Measurements from ENCODE around the gene SHF.
"Not testable (repeated sequence)": the region's sequence is repeated elsewhere in the genome, so short reads cannot be mapped to it uniquely, and the experiment has no call there.

Gene SHF

DNA sequence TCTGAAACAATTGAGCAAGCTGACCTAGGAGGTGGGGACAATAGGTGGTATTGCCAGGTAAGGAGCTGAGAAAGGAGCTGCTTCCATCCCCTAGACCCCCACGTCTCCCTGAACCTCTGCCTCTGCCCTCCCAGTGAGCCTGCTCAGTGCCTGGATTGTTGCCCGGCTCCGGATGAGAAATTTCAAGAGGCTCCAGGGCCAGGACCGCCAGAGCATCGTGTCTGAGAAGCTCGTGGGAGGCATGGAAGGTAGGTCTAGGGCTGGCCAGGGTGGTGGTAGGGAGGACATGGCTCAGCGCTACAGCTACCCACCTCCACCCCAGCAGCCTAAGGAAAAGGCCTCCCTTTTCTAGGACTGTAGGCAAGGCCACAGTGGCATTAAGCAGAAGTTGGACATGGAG is 44.7 kb downstream of the SHF start:
- DNase-seq, result no peak

DNA sequence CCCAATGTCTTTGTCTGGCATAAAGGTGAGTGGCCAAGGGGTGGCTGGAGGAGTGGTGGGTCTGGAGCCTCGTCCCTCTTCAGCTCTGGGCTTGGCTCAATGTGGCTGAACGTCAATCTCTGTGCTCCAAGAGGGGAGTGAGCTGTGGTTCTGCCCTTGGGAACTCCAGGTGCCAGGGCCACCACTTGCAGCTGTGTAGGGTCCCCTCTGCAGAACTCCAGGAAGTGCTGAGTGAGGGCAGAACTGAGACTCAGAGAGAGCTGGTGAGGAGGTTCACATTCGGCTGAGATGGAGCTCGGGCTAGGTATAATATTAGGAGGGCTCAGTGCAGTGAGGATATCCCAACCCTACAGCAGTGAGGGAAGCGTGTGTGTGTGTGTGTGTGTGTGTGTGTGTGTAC is 46.4 kb downstream of the SHF start:
- no peak for DNase-seq

DNA sequence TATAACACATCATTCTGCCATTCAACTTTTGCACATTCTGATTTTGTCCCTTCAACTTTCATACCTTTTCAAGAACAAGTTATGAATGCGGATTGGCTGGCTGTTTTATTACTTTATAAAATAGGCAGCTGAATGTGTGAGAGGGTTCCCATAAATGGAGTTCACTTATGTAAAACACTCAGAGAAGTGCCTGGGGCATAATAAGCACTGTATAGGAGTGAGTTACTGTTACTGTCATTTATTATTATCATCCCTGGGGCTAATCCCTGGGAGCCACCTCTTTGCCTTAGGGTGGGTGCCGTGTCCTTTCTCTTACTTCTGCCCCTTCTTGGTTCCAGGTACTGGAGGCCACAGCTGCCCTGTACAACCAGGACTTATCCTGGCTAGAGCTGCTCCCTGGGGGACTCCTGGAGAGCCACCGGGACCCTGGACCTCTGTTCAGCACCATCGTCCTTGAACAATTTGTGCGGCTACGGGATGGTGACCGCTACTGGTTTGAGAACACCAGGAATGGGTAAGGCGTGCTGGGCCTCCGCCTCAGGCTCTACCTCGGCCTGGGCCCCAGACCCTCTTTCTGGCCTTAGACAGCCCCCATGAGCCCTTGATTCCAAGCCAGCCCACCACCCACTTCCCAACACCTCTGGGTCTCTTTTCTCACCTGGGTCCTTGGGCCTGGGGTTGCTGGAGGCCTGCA is 47.1 kb downstream of the SHF start:
- no peak for DNase-seq

DNA sequence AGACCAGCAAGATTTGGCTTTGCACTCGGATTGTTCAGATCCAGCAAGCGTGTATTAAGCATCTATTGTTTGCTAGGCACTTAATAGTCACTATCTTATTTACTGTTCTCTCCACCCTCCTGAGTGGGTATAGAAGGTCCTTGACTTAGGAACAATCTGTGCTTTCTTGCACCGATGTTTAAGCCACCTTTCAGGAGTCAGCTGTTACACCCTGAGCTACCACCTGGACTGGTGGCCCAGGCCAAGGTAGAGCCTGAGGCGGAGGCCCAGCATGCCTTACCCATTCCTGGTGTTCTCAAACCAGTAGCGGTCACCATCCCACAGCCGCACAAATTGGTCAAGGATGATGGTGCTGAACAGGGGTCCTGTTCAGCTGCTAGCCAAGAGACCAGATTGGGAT is 48.0 kb downstream of the SHF start:
- DNase-seq, result no peak

DNA sequence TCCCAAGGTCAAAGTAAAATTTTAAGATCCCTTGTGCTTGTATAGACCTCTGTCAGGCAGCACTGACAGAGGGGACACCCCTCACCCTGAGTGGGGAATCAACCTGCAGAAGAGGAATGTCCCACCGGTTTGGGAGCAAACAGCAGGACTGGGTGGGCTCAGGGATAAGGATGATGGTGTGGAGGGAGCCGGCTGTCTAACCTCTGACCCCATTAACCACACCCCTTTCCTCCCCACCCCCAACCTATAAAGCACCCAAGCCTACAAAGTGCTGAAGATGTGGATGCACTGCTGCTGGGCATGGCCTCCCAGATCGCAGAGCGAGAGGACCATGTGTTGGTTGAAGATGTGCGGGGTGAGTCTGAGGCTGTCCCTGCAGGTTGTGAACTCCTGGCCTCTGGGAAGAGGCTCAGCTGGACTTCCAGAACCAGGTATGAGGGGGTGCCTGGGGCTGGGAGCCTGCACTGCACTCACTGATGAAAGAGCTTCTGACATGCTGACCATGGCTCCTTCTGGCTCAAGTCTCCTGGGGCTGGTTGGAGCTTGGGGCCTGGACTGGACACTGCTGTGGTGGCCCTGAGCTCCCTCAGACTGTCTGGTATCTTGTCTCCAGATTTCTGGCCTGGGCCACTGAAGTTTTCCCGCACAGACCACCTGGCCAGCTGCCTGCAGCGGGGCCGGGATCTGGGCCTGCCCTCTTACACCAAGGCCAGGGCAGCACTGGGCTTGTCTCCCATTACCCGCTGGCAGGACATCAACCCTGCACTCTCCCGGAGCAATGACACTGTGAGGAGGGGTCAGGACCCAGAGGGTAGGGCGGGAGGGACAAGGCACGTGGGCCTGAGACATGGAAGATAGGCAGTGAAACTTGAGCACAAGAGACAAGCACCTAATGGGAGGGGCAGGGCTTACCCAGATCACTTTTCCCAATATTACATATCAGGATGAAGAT is 48.7 kb downstream of the SHF start:
- DNase-seq, result no peak

DNA sequence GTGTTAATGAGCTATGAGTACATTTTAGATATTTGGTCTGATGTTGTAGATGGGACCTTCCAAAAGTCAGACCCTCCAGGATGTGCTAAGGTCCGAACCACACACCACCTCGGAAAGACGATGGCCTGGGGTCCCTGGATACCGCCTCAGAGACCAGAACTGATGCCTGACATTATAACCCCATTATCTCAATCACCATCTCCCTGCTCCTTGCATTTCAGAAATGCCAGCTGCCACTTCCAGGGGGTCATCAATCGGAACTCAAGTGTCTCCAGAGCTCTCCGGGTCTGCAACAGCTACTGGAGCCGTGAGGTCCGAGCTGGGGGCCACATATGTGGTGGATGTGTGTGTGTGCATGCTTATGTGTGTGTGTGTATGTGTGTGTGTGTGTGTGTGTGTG is 50.1 kb downstream of the SHF start:
- DNase-seq, result no peak

DNA sequence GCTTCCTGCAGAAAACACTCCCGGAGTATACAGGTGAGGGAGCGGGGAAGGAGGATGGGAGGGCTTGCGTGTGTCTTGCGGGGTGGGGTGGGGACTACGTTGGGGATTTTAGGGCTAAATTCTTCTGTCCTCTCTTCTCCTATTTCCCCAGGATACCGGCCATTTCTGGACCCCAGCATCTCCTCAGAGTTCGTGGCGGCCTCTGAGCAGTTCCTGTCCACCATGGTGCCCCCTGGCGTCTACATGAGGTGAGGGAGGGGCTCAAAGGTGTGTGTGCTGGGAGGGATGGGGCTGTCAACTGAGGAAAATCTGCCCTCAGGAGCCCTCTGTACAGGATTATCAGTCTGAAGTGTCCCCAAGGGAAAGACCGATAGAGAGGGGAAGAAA is 51.4 kb downstream of the SHF start:
- no peak for DNase-seq

DNA sequence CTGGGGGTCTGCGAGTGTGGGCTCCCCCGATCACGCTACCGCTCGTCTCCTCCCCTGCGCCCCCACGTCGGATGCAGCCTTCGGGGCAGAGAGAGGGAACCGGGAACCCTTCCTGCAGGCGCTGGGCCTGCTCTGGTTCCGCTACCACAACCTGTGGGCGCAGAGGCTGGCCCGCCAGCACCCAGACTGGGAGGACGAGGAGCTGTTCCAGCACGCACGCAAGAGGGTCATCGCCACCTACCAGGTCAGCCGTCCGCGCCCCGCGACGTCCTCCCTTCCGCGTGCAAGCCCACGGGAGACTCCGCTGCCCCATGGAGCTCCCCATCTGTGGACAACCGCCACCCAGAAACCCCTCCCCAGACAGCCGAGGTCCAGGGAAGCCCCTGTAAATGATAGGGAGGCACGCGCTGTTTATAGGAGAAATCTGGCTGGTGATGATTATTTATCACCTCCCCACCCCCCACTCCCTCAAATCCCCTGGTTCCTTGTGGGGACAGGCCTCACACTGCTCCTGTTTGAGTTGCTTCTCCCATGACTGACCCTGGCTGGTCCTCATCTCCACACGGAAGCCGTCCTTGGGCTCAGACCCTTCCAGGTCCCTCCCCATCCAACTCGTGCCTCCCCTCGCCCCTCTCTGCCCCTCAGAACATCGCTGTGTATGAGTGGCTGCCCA is 51.9 kb downstream of the SHF start:
- DNase-seq, result not testable (repeated sequence)

DNA sequence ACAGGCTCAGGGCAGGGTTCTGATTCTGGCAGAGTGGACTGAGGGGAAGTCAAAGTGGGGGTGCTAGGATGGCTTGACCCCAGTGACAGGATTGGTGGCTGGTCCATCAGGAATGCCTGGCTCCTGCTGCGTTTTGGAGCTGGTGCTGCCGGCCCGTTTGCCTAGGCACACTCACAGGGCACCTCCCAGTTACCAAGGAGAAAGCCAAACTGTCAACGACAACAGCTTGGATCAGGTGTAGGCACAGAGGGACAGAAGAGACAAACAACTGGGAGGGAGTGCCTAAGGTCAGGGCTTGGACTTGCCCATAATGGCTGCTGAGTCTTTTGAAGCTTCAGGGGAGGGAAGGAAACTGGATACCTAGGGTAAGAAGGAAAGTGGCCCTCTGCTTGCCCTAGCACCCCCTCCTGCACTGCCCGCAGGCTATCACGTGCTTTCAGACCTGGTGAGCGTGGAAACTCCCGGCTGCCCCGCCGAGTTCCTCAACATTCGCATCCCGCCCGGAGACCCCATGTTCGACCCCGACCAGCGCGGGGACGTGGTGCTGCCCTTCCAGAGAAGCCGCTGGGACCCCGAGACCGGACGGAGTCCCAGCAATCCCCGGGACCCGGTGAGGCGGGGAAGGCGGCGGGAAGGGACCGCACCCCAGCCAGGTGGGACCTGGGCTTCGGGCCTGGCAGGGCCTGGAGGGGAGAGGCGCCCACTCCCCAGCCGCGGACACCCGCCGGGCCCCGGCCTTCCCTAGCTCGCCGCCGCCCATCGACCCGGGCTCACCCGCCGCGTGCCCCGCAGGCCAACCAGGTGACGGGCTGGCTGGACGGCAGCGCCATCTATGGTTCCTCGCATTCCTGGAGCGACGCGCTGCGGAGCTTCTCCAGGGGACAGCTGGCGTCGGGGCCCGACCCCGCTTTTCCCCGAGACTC is 52.8 kb downstream of the SHF start:
- DNase-seq, result peak; percentile 49

DNA sequence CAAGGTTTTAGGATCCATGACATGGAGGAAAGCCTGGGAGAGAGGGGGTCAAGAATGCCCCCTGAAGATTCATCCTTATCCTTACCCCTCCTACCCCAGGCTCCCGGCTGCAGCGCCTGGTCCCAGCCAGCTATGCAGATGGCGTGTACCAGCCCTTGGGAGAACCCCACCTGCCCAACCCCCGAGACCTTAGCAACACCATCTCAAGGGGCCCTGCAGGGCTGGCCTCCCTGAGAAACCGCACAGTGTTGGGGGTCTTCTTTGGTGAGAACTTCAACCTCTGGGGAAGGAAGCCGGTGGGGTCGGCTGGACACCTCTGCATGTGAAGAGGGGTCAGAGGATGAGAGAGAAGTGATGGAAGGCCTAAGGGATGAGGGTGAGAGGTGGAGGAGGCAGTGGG is 53.7 kb downstream of the SHF start:
- DNase-seq, result no peak

DNA sequence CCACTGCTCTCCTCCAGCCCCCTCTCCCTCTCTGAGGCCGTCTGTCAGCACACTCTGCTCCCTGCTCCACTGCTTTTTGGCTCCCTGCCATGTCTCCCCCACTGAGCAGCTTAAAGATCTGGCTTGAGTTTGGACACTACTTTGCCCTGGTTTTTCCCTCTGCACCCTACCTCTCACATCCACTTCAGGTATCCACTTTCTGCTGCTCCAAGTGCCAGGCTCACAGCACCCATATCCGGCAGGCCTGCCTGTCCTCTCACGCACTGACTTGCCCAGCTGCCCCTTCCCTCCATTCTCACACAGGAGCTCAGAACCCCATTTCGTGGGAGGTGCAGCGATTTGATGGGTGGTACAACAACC is 54.2 kb downstream of the SHF start:
- no peak for DNase-seq

DNA sequence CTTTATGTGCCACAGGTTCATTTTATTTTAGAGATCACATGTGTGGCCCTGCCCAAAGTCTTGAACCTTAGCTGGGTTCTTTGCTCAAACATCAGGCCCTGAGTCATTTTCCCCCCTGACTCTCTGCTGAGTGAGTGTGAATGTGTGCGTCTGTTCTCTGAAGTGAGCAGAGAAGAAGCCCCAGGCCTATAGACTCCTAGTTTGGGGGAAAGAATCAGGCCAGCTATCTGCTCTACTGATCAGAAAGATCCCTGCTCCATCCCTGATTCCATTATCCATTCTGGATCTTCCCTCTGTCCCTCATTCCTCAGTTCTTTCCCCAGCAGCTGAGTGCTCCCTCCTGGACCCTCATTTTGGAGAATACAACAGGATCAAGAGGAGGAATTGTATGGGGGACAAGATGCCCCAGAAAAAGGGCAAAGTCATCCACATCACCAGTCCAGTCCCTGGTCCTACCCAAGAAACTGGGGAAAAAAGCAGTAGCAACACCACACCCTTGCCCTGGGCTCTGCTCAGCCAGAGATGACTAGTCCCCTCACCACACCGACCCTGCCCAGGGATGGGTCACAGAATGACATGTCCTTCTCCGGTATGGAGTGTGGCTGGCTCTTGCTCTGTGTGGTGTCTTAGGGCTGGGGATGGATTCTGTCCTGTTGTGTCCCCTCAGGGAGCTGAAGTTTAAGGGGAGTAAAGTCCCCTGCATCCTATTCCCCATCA is 54.8 kb downstream of the SHF start:
- DNase-seq, result no peak

DNA sequence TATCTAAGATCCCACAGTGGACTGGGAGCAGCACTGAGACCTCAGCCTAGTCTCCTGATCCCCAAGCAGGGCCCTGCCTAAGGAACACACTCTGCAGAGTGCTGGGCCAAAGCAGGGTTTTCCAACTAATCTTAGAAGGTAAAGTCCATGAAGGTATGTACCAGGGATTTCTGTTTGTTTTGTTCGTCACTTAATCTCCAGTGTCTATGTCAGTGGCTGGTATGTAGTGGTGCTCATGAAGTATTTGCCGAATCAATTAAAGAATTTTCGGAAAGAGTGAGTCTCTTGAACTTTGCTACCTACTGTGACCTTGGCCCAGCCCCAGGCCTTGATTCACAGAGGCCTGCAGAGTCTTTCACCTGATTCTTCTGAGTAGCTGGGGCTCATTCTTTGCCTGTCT is 56.3 kb downstream of the SHF start:
- no peak for DNase-seq

DNA sequence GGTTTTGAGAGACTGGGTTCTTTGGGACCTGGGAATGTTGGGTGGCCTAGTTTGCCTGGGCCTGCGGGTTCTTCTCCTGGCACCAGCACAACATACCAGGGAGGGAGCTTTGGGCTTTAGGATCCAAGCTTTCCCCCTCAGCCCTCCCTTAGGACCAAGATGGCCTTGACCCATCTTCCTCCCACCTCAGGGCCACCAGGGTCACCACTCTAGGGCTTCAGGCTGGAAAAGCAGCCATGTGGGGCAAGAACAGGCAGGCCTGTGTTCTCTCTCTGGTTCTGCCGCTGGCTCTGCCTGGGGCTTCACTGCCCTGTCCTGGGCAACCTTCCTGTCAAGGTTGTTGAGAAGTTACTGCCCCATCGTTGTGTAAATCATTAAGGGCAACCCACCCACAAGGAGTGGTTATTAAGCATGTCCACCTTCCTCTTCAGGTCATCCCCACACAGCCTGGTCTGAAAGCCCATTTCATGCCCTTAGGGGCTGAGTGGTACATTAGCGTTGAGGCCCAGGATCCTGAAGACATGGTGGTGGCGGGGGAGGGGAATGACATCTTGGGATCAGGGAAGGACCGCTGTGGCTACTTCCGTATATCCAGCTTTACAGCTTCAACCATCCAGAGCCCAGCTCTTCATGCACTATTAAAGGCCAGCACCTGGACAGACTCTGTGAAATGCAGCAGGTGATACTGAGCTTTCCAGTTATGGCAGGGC is 57.3 kb downstream of the SHF start:
- no peak for DNase-seq

DNA sequence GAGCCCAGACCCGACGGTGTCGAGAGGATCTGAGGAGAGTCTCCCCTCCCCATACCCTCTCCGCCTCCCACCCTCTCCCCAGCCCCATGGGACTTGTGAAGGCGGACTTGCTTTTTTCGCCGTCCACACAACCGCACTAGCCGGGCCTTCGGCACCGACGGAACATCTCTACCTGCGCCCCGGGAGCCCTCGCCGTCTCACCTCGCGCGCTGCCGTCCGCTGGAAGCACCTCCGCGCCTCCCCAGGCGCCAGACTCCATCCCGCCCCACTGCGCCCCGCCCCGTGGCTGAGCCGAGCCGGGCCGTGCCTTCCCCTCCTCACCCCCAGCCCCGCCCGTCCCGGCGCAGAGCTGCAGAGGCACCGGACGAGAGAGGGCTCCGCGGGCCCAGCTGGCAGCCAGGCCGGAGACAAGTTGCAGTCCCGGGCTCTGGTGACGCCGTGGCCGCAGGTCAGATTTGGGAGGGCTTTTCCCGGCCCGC is 58.1 kb downstream of the SHF start, which contains the start of the genes DUOX1 and DUOXA1:
Gene DUOX1 (plus strand): TSS at position 344 of the 479 bp plus-strand sequence. CDS start 1,973 bp downstream, outside the sequence.
Gene DUOXA1 (minus strand): TSS at position 229 of the 479 bp plus-strand sequence. CDS start 6,865 bp downstream, outside the sequence.
- peak; percentile 45 for DNase-seq

DNA sequence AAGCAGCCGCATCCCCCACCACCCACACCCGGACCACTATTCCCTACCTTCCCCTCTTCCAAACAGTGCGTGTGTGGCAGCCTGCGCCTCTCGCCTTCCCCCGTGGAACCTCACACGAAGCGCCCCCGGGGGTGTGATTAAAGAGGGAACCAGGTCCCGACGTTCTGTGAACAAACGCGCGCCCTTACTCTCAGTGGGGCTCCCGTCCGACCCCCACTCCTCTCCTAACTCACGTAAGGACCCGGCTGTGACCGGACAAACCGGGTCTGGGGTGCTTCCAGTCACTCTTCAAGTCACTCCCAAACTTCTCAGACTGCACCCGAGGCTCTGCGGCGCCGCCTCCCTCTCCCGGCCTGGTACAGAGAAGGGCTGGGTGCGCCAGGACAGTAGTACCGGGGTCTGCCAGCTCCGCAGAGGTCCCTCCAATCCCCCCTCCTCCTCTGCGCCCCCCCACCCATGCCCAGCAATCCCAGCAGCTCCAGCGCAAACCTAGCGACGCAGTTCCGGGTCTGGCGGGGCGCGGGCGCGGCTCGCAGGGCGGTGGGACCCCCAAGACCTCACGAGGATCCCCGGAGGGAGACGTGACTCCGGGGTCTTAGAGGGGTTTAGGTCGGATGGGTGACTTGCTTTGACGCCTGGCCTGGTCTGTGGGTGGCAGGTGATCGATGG is 58.7 kb downstream of the SHF start:
- DNase-seq, result no peak

DNA sequence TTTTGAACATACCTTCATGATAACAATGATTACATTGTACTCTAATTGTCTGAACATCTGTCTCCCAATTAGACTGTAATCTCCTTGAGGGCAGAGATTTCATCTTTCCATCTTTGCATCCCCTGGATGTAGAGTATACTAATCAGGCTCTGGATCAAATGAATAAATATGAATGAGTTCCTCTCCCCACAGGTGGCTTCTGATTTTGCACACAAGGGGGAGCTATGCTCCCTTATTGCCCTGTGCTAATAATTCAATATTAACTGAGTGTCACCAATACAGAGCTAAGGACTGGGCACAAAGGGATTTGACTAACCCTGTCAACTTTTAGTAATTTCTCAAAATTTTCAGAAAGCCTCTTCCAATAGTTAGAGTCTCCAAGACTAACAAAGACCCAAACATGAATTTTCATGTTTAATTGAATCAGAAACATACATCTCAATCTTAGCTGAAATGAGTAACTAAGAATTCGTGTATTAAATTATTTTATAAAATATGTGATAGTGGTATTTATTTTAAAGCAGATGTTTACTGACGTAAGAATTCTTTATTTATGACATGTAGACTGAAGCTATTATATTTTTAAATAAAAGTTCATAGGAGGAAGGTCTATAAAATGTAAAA is 61.1 kb downstream of the SHF start:
- DNase-seq, result no peak

DNA sequence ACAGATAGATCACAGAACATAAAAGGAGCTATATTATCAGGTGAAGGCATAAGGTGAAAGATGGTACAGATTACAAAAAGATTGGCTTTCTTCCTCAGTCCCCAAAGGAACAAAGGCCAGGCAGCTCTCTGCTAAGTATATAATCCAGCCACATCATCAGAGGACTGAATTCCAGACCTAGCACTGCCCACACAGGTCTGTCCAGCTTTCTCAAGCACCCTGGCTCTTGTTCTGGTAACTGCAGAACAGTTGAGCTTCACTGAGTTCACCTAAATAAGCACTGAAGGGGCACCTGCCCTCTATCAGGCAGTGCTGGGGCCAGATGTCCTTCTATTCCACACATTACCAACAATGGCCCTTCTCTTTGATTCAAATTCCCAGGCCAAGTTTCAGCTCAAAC is 64.4 kb downstream of the SHF start:
- DNase-seq, result no peak

DNA sequence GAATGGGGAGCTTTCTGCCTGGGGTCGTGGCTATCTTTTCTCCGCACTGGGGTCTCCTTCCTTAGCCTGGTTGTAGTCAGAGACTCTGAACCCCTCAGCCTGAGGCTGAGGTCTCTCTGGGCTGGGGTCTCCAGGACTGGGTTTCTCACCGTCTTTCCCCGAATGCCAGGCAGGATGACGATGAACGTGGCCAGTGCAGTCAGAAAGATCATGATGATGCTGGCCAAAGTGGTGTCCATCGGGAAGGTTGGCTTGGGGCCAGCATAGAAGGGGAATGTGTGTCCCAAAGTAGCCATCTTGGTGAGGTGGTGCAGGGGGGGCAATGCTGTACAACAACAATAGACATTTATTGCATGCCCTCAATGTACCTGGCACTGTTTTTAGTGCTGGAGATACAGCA is 65.0 kb downstream of the SHF start:
- DNase-seq, result no peak
